ENCODE data around the gene PRKACG.

GRCh38 chr9:69044240-69045219, 30.6 kb upstream of the PRKACG start:
- no peak for TF ChIP-seq RAD21 (IDR thresholded peaks at IDR 0.05 in 1 of 2, conservative IDR thresholded peaks at IDR 0.05 in 1 of 2; ENCODE audit: low read depth in 2 of 2, low read length in 2 of 2)
- no peak for TF ChIP-seq POLR2AphosphoS5 (IDR thresholded peaks at IDR 0.05; ENCODE audit: low read depth, low read length)
- TF ChIP-seq, protein P1, sequence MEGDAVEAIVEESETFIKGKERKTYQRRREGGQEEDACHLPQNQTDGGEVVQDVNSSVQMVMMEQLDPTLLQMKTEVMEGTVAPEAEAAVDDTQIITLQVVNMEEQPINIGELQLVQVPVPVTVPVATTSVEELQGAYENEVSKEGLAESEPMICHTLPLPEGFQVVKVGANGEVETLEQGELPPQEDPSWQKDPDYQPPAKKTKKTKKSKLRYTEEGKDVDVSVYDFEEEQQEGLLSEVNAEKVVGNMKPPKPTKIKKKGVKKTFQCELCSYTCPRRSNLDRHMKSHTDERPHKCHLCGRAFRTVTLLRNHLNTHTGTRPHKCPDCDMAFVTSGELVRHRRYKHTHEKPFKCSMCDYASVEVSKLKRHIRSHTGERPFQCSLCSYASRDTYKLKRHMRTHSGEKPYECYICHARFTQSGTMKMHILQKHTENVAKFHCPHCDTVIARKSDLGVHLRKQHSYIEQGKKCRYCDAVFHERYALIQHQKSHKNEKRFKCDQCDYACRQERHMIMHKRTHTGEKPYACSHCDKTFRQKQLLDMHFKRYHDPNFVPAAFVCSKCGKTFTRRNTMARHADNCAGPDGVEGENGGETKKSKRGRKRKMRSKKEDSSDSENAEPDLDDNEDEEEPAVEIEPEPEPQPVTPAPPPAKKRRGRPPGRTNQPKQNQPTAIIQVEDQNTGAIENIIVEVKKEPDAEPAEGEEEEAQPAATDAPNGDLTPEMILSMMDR (IDR thresholded peaks at IDR 0.05; ENCODE audit: control extremely low read depth in 1 of 3, insufficient read depth in 1 of 3, low read depth in 1 of 3, low read length in 3 of 3) = no peak
- TF ChIP-seq CEBPB (IDR thresholded peaks at IDR 0.05; ENCODE audit: low read depth, low read length) = no peak
- no peak for TF ChIP-seq MAFK (IDR thresholded peaks at IDR 0.05; ENCODE audit: low read depth, low read length)
- no peak for TF ChIP-seq GABPA (IDR thresholded peaks at IDR 0.05; ENCODE audit: borderline replicate concordance, insufficient read depth, low read length)
- TF ChIP-seq POLR2A (IDR thresholded peaks at IDR 0.05; ENCODE audit: control extremely low read depth in 1 of 2, low read depth in 2 of 2, low read length in 2 of 2) = no peak
- no peak for TF ChIP-seq EP300 (IDR thresholded peaks at IDR 0.05; ENCODE audit: borderline replicate concordance in 1 of 2, low read depth in 2 of 2, low read length in 2 of 2)
- no peak for TF ChIP-seq SIRT6 (IDR thresholded peaks at IDR 0.05; ENCODE audit: low read length)
- no peak for TF ChIP-seq SIX5 (IDR thresholded peaks at IDR 0.05; ENCODE audit: low read depth, low read length)

Measured in H1 (cell line).